B cell (primary cell): ENCODE results near the gene GJC3. TPM values are rescaled to one million over a fixed set of nuclear protein-coding genes. Genes with fewer than 3 reads are reported as not detected.

ENCODE experiments used
- ATAC-seq: fragments of 200-7000 bp; cut with Tn5 transposase; one replicate; pipeline ENCODE4 v1.10.0; 2021; ENCODE audit warnings: low read depth, mild to moderate bottlenecking, moderate number of reproducible peaks, moderate library complexity
- CTCF ChIA-PET: fragments of 350-600 bp; sonication (Branson Sonifier 250); formaldehyde crosslinking; loops from one replicate; lab custom pipeline; 2021; ENCODE audit warnings: antibody characterized with exemption, inconsistent platforms; lab: Charles Lee
- POLR2A ChIA-PET: fragments of 350-600 bp; sonication (Branson Sonifier 250); formaldehyde crosslinking; loops from one replicate; lab custom pipeline; 2021; ENCODE audit warnings: antibody characterized with exemption; lab: Charles Lee
- DNase-seq: peaks from one replicate; pipeline ENCODE4 v3.0.0; 2013
- H2AFZ ChIP-seq: 2 replicates; pipeline ENCODE4 v1.6.1; 2012; ENCODE audit warnings: mild to moderate bottlenecking, low read depth, low read length; ENCODE audit not compliant: insufficient read depth, poor library complexity, severe bottlenecking
- H3K27ac ChIP-seq, 2 donors: 1 replicate in 1 of 2; 2 replicates in 1 of 2; pipeline ENCODE4 v1.5.1; 2012 to 2013; ENCODE audit warnings: low read length in 2 of 2, mild to moderate bottlenecking in 2 of 2, moderate library complexity in 1 of 2
- H3K27me3 ChIP-seq, 4 experiments: fragments of 200-600 bp in 1 of 4; sonication (generic) in 1 of 4; replicated peaks in 1 of 4; 1 replicate in 2 of 4; 2 replicates in 2 of 4; pipeline versions ENCODE4 v1.6.1 to v1.7.0; 2013 to 2016; ENCODE audit warnings: low read length in 3 of 4, mild to moderate bottlenecking in 2 of 4, mixed read lengths in 1 of 4, moderate library complexity in 1 of 4; ENCODE audit not compliant: insufficient read depth in 4 of 4, control insufficient read depth in 3 of 4; ENCODE audit errors: control extremely low read depth in 1 of 4
- H3K36me3 ChIP-seq, 2 experiments: replicated peaks in 1 of 2; 1 replicate in 1 of 2; 2 replicates in 1 of 2; pipeline versions ENCODE4 v1.6.1 to v1.7.1; 2013; ENCODE audit warnings: low read length in 1 of 2; ENCODE audit not compliant: insufficient read depth in 2 of 2, control insufficient read depth in 1 of 2; ENCODE audit errors: control extremely low read depth in 1 of 2, extremely low read depth in 1 of 2
- H3K4me1 ChIP-seq, 2 donors: fragments of 200-600 bp in 1 of 2; sonication (generic) in 1 of 2; 1 replicate in 1 of 2; 2 replicates in 1 of 2; pipeline versions ENCODE4 v1.5.1 to v1.6.1; 2013 to 2017; ENCODE audit warnings: low read length in 2 of 2; ENCODE audit not compliant: control insufficient read depth in 2 of 2, insufficient read depth in 2 of 2
- H3K4me2 ChIP-seq: replicated peaks from 2 replicates; pipeline ENCODE3; 2012; ENCODE audit warnings: mild to moderate bottlenecking, low read depth, low read length; ENCODE audit not compliant: poor library complexity, severe bottlenecking
- H3K4me3 ChIP-seq, 5 experiments: fragments of 200-600 bp in 1 of 5; sonication (generic) in 1 of 5; 1 replicate in 3 of 5; 2 replicates in 2 of 5; pipeline versions ENCODE4 v1.5.1 to v1.7.0; 2011 to 2016; ENCODE audit warnings: low read length in 4 of 5, mild to moderate bottlenecking in 4 of 5, low read depth in 2 of 5, control low read depth in 1 of 5, moderate library complexity in 1 of 5; ENCODE audit not compliant: insufficient read depth in 1 of 5; ENCODE audit errors: control extremely low read depth in 1 of 5, extremely low read depth in 1 of 5
- H3K79me2 ChIP-seq: fragments of 200-600 bp; sonication (generic); one replicate; pipeline ENCODE4 v1.6.0; 2016; ENCODE audit warnings: low read length; ENCODE audit not compliant: control insufficient read depth, insufficient read depth
- H3K9ac ChIP-seq: fragments of 200-600 bp; sonication (generic); 2 replicates; pipeline ENCODE4 v1.6.1; 2017; ENCODE audit warnings: mild to moderate bottlenecking, low read length, moderate library complexity
- H3K9me3 ChIP-seq, 3 donors: one replicate each; pipeline versions ENCODE4 v1.6.1 to v1.7.1; 2013; ENCODE audit warnings: low read length in 2 of 3; ENCODE audit not compliant: control insufficient read depth in 2 of 3, insufficient read depth in 1 of 3; ENCODE audit errors: control extremely low read depth in 1 of 3
- H4K20me1 ChIP-seq: 2 replicates; pipeline ENCODE4 v1.6.0; 2012; ENCODE audit warnings: mild to moderate bottlenecking, low read length; ENCODE audit not compliant: insufficient read depth, control insufficient read depth, poor library complexity, severe bottlenecking
- H3K27ac Mint-ChIP-seq: one replicate; pipeline ENCODE4 v1.8.0; 2021; ENCODE audit warnings: mixed read lengths
- H3K27me3 Mint-ChIP-seq: one replicate; pipeline ENCODE4 v1.8.0; 2021; ENCODE audit warnings: mixed read lengths
- H3K4me1 Mint-ChIP-seq: one replicate; pipeline ENCODE4 v1.8.0; 2021; ENCODE audit warnings: mixed read lengths
- H3K4me3 Mint-ChIP-seq: one replicate; pipeline ENCODE4 v1.8.0; 2021; ENCODE audit warnings: mixed read lengths
- H3K9me3 Mint-ChIP-seq: one replicate; pipeline ENCODE4 v1.8.0; 2022; ENCODE audit warnings: mixed read lengths; ENCODE audit not compliant: insufficient read depth
- CTCF ChIP-seq: fragments of 200-600 bp; IDR thresholded peaks from one replicate; pipeline ENCODE4 v1.8.0; 2022; ENCODE audit warnings: antibody characterized with exemption, mild to moderate bottlenecking
- EZH2 ChIP-seq: IDR thresholded peaks from 2 replicates; pipeline ENCODE4 v1.6.1; 2012; ENCODE audit warnings: borderline replicate concordance, low read depth, mild to moderate bottlenecking, moderate library complexity, low read length; ENCODE audit not compliant: insufficient read depth, poor library complexity, severe bottlenecking
- WGBS: methylation state at CpG from one replicate; pipeline ENCODE4 v1.1.5; 2013; ENCODE audit warnings: missing lambda C conversion rate; ENCODE audit not compliant: insufficient coverage; 5-methylcytosine and 5-hydroxymethylcytosine counted together
- intact Hi-C: fragments of 100-400 bp; cut with micrococcal nuclease; formaldehyde crosslinking; loops from one replicate; pipeline ENCODE4 v1.10.0; 2022
- polyA plus RNA-seq: library from polyadenylated mRNA; depleted of rRNA; stranded (reverse); fragments of >200 nt; gene quantifications from 2 replicates; pipeline ENCODE4 v1.2.3, GENCODE V29; 2012
- total RNA-seq, 2 donors: library from RNA; stranded (reverse); fragments of 120-200 nt in 1 of 2; gene quantifications; 1 replicate in 1 of 2; 2 replicates in 1 of 2; pipeline versions ENCODE4 v1.2.3 to v1.2.4, GENCODE V29; 2013 to 2022

GJC3 gene
- total and polyA plus RNA-seq, 2 donors (not counting 1 experiment from before 2014, with no cell fraction given) = not detected

GRCh38 chr7:99910976-99911375, 18.4 kb downstream of the GJC3 start:
- Mint-ChIP-seq H3K9me3 (no peaks in the 10 kb centered on the region), H3K27ac (no peak overlapping the region), H3K4me1 (peaks cover 27% of the 10 kb centered on the region), H3K4me3 (no peak overlapping the region), H3K27me3 (no peaks in the 10 kb centered on the region)
- intact Hi-C loops = no loop called here
- peaks cover 3 to 44% of the 10 kb centered on the region in 2 experiments for H3K36me3 ChIP-seq
- peaks cover 5 to 6% of the 10 kb centered on the region in 2 donors for H3K4me1 ChIP-seq
- H3K9me3 ChIP-seq = no peaks in the 10 kb centered on the region
- ATAC-seq (no peak), DNase-seq (no peak)
- H3K27ac ChIP-seq = no peak overlapping the region
- no peak overlapping the region for H2AFZ ChIP-seq
- H3K4me2 ChIP-seq = no peak overlapping the region
- H3K27me3 ChIP-seq = no peaks in the 10 kb centered on the region
- POLR2A ChIA-PET = no interaction called here
- TF ChIP-seq EZH2 = no peak
- no peak for TF ChIP-seq CTCF
- no CpG with 5 or more reads among the region's 2 CpGs for WGBS
- CTCF ChIA-PET = interaction anchor here (9.2 kb wide), 1 partner anchor 82 kb away, joined by 94 read pairs; no protein-coding TSS in a partner anchor
- H4K20me1 ChIP-seq = peaks cover 57% of the 10 kb centered on the region
- H3K4me3 ChIP-seq = no peak overlapping the region
- H3K9ac ChIP-seq = no peak overlapping the region
- peaks cover 69% of the 10 kb centered on the region for H3K79me2 ChIP-seq

GRCh38 chr7:99901581-99901980, 27.8 kb downstream of the GJC3 start:
- Histone ChIP-seq H3K9ac (no peak overlapping the region), H3K27me3 (no peaks in the 10 kb centered on the region), H3K79me2 (no peaks in the 10 kb centered on the region), H4K20me1 (peaks cover 16% of the 10 kb centered on the region), H3K36me3 (peaks cover 3 to 59% of the 10 kb centered on the region in 2 experiments), H3K4me2 (no peak overlapping the region), H2AFZ (no peak overlapping the region), H3K27ac (no peak overlapping the region), H3K4me1 (no peaks in the 10 kb centered on the region), H3K9me3 (peaks cover 0 to 3% (median 0%) of the 10 kb centered on the region in 3 donors), H3K4me3 (no peak overlapping the region)
- CTCF ChIA-PET = interaction anchor here (0.6 kb wide), 1 partner anchor 580 kb away, joined by 4 read pairs; no protein-coding TSS in a partner anchor
- Mint-ChIP-seq H3K27me3 (no peaks in the 10 kb centered on the region), H3K4me3 (no peak overlapping the region), H3K4me1 (peaks cover 7% of the 10 kb centered on the region), H3K9me3 (peaks cover 5% of the 10 kb centered on the region), H3K27ac (no peak overlapping the region)
- no peak for DNase-seq
- 97% methylated on average over 9 of the region's 10 CpGs for WGBS
- no peak for ATAC-seq
- POLR2A ChIA-PET = no interaction called here
- intact Hi-C loops = no loop called here
- TF ChIP-seq CTCF = no peak
- TF ChIP-seq EZH2 = no peak
